AG09319 (cell line): ENCODE measurements around the gene INTS11.
A peak's percentile ranks its signal among the peaks of the same experiment; 100 is the strongest.

Experiments used
- DNase-seq: peaks from one replicate; pipeline ENCODE4 v3.0.0-alpha.2; 2010; ENCODE audit warnings: low read depth; ENCODE audit errors: extremely low read depth
- CTCF ChIP-seq: IDR thresholded peaks from 2 replicates; pipeline ENCODE4 v1.5.1; 2011; ENCODE audit warnings: low read depth, mild to moderate bottlenecking, inconsistent platforms, low read length, moderate library complexity

INTS11 gene

GRCh38 chr1:1291548-1292441 is 32.7 kb downstream of the INTS11 start:
- peak; percentile 50 for TF ChIP-seq CTCF

GRCh38 chr1:1291023-1291528 is 33.4 kb downstream of the INTS11 start:
- no peak for TF ChIP-seq CTCF

More at GRCh38 chr1:1291548-1292441, 32.7 kb downstream of the INTS11 start:
- DNase-seq: no peak

GRCh38 chr1:1290238-1290731 is 34.2 kb downstream of the INTS11 start:
- peak; percentile 73 for TF ChIP-seq CTCF
- no peak for DNase-seq

More at GRCh38 chr1:1291023-1291528, 33.4 kb downstream of the INTS11 start:
- DNase-seq: no peak

- no peak for DNase-seq
- TF ChIP-seq CTCF: no peak
These were observed 37.0 kb downstream of the INTS11 start for GRCh38 chr1:1287288-1288110.

- DNase-seq: no peak
- TF ChIP-seq CTCF: no peak
These were observed 37.9 kb downstream of the INTS11 start for GRCh38 chr1:1286313-1287261.

GRCh38 chr1:1285611-1286311 is 38.7 kb downstream of the INTS11 start:
- no peak for TF ChIP-seq CTCF

More at GRCh38 chr1:1285611-1286311, 38.7 kb downstream of the INTS11 start:
- no peak for DNase-seq
